Lung (tissue), 12 donors: Measurements from ENCODE around the gene SECTM1. TPM values are rescaled to one million over a fixed set of nuclear protein-coding genes. Genes with fewer than 3 reads are reported as not detected.

Source experiments
- ATAC-seq: fragments of 200-7000 bp; cut with Tn5 transposase; one replicate; pipeline ENCODE4 v1.9.1; 2020; ENCODE audit warnings: moderate number of reproducible peaks; ENCODE audit not compliant: insufficient read depth, low FRiP score
- DNase-seq, 3 donors: peaks; one replicate each; pipeline ENCODE4 v3.0.0-alpha.2; 2013 to 2017
- H3K27ac ChIP-seq, 2 donors: one replicate each; pipeline ENCODE4 v1.5.1; 2013; ENCODE audit warnings: mild to moderate bottlenecking in 2 of 2, moderate library complexity in 2 of 2, control low read depth in 1 of 2, inconsistent platforms in 1 of 2, low read depth in 1 of 2, low read length in 1 of 2
- H3K27me3 ChIP-seq, 3 donors: one replicate each; pipeline ENCODE4 v1.5.1; 2013; ENCODE audit warnings: low read length in 2 of 3; ENCODE audit not compliant: control insufficient read depth in 3 of 3, insufficient read depth in 3 of 3
- H3K36me3 ChIP-seq, 4 donors: one replicate each; pipeline ENCODE4 v1.5.1; 2013; ENCODE audit warnings: low read length in 4 of 4, mild to moderate bottlenecking in 1 of 4, moderate library complexity in 1 of 4; ENCODE audit not compliant: control insufficient read depth in 4 of 4, insufficient read depth in 4 of 4
- H3K4me1 ChIP-seq, 5 donors: one replicate each; pipeline ENCODE4 v1.5.1; 2013; ENCODE audit warnings: low read length in 5 of 5, mild to moderate bottlenecking in 2 of 5, moderate library complexity in 1 of 5; ENCODE audit not compliant: control insufficient read depth in 5 of 5, insufficient read depth in 5 of 5
- H3K4me3 ChIP-seq: one replicate; pipeline ENCODE4 v1.5.1; 2013; ENCODE audit warnings: mild to moderate bottlenecking, control low read depth, moderate library complexity
- H3K9ac ChIP-seq, 2 donors: one replicate each; pipeline ENCODE4 v1.5.1; 2013; ENCODE audit warnings: low read length in 2 of 2, control low read depth in 1 of 2; ENCODE audit not compliant: insufficient read depth in 1 of 2
- H3K9me3 ChIP-seq, 4 donors: one replicate each; pipeline ENCODE4 v1.5.1; 2013; ENCODE audit warnings: low read length in 3 of 4, mild to moderate bottlenecking in 1 of 4, moderate library complexity in 1 of 4; ENCODE audit not compliant: control insufficient read depth in 4 of 4, insufficient read depth in 3 of 4
- CTCF ChIP-seq: IDR thresholded peaks from 2 replicates; pipeline ENCODE4 v1.5.1; 2012; ENCODE audit warnings: mild to moderate bottlenecking; ENCODE audit errors: control extremely low read depth, extremely low read depth
- WGBS, 2 donors: extraction: QIAGEN DNeasy Blood & Tissue Kit; methylation state at CpG; one replicate each; pipeline ENCODE4 v1.1.7; 2013; 5-methylcytosine and 5-hydroxymethylcytosine counted together
- polyA plus RNA-seq, 2 donors: library from polyadenylated mRNA; stranded (reverse); fragments of 200-250 nt; gene quantifications; one replicate each; pipeline ENCODE4 v1.2.1, GENCODE V29; 2013
- total RNA-seq, 2 donors: library from RNA; depleted of rRNA in 1 of 2; stranded (reverse); fragments of >200 nt in 1 of 2; gene quantifications; one replicate each; pipeline ENCODE4 v1.2.1, GENCODE V29; 2014 to 2021
- donor health status: control.
- donor health status: control.
- donor health status: Bipolar disorder and iron deficiency.
- donor health status: healthy.
- donor health status: DM: yes; HTN: yes; CAD: no.

SECTM1 gene
- total and polyA plus RNA-seq, 4 donors: 12.5 to 68.6 (median 26.4) TPM

DNA sequence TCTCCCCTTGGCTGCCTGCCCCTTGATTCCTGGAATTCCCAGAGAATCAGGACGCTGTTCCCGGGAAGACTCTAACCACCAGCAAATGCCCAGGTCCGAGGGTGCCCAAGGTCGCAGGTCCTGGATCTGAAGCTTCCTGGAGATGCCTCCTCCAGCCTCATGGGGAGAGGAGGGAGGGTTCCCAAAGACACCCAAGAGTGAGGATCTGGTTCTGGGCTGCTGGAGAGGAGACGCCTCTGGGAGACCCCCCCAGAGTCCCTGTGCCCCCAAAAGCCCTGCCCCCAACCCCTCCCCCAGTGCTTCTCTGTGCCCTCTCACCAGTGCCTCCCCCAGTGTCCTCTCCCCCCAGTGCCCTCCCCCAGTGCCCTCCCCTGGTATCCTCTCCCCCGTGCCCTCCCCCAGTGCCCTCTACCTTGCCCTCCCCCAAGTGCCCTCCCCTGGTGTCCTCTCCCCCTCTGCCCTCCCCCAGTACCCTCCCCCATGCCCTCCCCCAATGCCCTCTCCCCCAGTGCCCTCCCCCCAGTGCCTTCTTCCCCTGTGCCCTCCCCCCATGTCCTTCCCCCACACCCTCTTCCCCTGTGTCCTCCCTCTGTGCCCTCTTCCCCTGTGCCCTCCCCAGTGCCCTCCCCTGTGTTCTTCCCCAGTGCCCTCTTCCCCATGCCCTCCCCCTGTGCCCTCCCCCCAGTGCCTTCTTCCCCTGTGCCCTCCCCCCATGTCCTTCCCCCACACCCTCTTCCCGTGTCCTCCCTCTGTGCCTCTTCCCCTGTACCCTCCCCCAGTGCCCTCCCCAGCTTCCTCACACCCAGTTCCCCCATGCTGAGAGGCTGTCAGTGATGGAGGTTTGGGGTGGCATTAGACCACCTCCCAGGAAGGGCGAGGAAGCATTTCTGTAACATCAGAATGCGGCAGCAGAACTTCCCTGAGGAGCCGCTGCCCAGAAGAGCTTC lies 6.3 kb upstream of the SECTM1 start:
- 55 to 62% methylated on average over 10 of the region's 10 CpGs for WGBS, 2 donors
- DNase-seq: peak in 1 of 3 donors; percentile 40
- ATAC-seq: no peak

DNA sequence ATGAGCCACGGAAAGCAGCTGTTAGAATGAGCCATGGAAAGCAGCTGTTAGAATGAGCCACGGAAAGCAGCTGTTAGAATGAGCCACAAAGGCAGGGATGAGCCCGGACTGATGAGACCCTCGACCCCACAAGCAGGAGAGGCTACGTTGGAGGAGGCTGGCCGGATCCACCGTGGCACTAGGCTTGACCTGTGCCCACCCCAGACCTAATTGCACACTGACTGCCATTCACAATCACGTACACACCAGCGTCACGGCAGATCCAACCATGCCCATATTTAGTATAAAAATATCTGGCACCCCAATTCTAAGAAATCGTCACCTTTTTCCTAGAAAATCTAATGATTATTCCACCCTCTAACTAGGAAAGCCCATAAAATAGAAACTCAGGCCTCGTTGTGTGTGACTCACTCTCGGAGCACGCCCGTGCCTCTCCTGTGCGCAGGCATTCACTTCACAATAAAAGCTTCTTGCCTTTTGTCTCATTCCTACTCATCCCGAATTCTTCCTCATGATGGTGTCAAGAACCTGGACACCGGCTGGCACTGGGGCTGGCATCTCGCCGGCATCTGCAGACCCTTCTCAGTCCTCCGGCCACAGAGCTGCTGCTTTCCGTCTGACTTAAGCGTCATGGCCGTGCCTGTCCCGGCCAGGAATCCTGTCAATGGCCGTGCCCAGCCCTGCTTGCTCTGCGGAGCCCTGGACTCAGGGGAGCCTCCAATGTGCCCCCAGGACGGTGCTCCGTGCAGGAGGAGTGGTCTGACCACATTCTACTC lies 5.5 kb upstream of the SECTM1 start:
- 36 to 67% methylated on average over 29 of the region's 29 CpGs for WGBS, 2 donors
- peak; percentile 42 to 58 (median 56) for DNase-seq

More for the DNA sequence above, 6.3 kb upstream of the SECTM1 start:
- Histone ChIP-seq H3K9me3 (no peaks in the 10 kb centered on the region), H3K27ac (no peak overlapping the region), H3K4me1 (peaks cover 0 to 9% (median 3%) of the 10 kb centered on the region in 5 donors), H3K4me3 (no peak overlapping the region), H3K9ac (no peak overlapping the region), H3K27me3 (peaks cover 0 to 2% (median 0%) of the 10 kb centered on the region in 3 donors), H3K36me3 (no peaks in the 10 kb centered on the region)
- TF ChIP-seq CTCF: no peak

DNA sequence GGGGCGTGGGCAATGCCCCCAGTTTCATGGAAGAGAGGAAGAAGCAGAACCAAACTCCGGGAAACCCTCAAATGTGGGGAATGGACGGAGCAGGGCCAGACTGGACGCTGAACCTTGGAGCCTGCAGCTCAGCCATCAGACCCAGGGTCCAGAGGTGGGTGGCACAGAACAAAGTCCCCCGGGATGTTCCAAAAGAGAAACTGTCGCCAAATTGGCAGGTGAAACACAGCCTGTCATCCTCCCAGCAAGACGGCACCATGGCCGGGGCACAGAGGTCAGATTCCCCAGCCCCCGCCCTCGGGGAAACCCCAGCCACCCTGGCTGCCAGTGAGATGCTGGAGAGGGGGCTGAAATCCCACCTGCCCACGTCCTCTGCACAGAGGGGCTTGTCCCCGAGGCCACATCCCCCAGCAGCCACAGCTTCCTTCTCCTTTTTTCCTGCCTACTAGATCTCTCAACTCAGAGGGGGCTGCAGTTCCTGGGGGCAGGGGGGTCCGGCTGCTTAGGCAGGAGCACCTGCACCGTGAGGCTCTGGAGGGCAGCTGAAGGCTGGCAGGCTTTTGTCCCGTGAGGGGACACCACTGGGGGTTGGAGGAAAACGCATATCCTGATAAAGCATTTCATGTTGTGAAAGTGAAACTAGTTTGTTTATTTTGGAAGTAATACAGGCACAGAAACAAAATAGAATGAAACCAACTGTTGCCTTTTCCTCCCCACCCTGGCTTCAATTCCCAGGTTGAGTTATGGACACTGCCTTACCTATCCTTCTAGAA lies 1.2 kb upstream of the SECTM1 start:
- H3K27ac ChIP-seq: peak overlapping the region in 1 of 2 donors; percentile 82
- no peak for ATAC-seq
- no peak for TF ChIP-seq CTCF
- no peaks in the 10 kb centered on the region for H3K9me3 ChIP-seq
- WGBS, 2 donors: 12 to 28% methylated on average over 16 of the region's 16 CpGs
- no peaks in the 10 kb centered on the region for H3K36me3 ChIP-seq
- peak in 2 of 3 donors; percentile 48 to 61 for DNase-seq
- peaks cover 2 to 37% (median 14%) of the 10 kb centered on the region in 5 donors for H3K4me1 ChIP-seq
- peaks cover 0 to 22% (median 2%) of the 10 kb centered on the region in 3 donors for H3K27me3 ChIP-seq
- H3K4me3 ChIP-seq: peak overlapping the region; percentile 33
- H3K9ac ChIP-seq: no peak overlapping the region

More for the DNA sequence above, 5.5 kb upstream of the SECTM1 start:
- no peak for TF ChIP-seq CTCF
- ATAC-seq: no peak
- Histone ChIP-seq H3K4me1 (peaks cover 0 to 14% (median 2%) of the 10 kb centered on the region in 5 donors), H3K9ac (no peak overlapping the region), H3K27ac (peak overlapping the region in 1 of 2 donors; percentile 72), H3K4me3 (no peak overlapping the region), H3K9me3 (no peaks in the 10 kb centered on the region), H3K36me3 (no peaks in the 10 kb centered on the region), H3K27me3 (peaks cover 0 to 4% (median 2%) of the 10 kb centered on the region in 3 donors)
